Gastrocnemius medialis (tissue), 4 donors: ENCODE results near the gene ROGDI. TPM values are rescaled to one million over a fixed set of nuclear protein-coding genes. Genes with fewer than 3 reads are reported as not detected.

Experiments used
- ATAC-seq, 2 donors: fragments of 150-250 bp; one replicate each; pipeline ENCODE4 v1.9.1; 2016
- DNase-seq, 2 donors: peaks; one replicate each; pipeline ENCODE4 v3.0.0-alpha.2; 2019
- H3K27ac ChIP-seq, 4 donors: fragments of 200-600 bp; sonication (generic); 1 replicate in 1 of 4; 2 replicates in 3 of 4; pipeline ENCODE4 v1.5.1; 2016 to 2018; ENCODE audit warnings: mild to moderate bottlenecking in 2 of 4, moderate library complexity in 1 of 4
- H3K27me3 ChIP-seq, 3 donors: fragments of 200-600 bp; sonication (generic) in 2 of 3; 1 replicate in 1 of 3; 2 replicates in 2 of 3; pipeline versions ENCODE4 v1.5.1 to v1.6.0; 2016 to 2019; ENCODE audit warnings: mild to moderate bottlenecking in 1 of 3, moderate library complexity in 1 of 3
- H3K36me3 ChIP-seq, 2 donors: fragments of 200-600 bp; sonication (generic) in 1 of 2; one replicate each; pipeline ENCODE4 v1.5.1; 2017 to 2018
- H3K4me1 ChIP-seq, 2 donors: fragments of 200-600 bp; sonication (generic) in 1 of 2; one replicate each; pipeline ENCODE4 v1.5.1; 2016 to 2017; ENCODE audit warnings: mild to moderate bottlenecking in 2 of 2
- H3K4me3 ChIP-seq, 4 donors: fragments of 200-600 bp; sonication (generic) in 3 of 4; 1 replicate in 1 of 4; 2 replicates in 3 of 4; pipeline ENCODE4 v1.5.1; 2016 to 2019; ENCODE audit warnings: mild to moderate bottlenecking in 2 of 4
- H3K9me3 ChIP-seq, 3 donors: fragments of 200-600 bp; sonication (generic) in 2 of 3; 1 replicate in 1 of 3; 2 replicates in 2 of 3; pipeline ENCODE4 v1.5.1; 2016 to 2019
- POLR2A ChIP-seq, 2 donors: fragments of 450-650 bp; IDR thresholded peaks; one replicate each; pipeline ENCODE4 v1.6.1; 2017; ENCODE audit warnings: antibody characterized with exemption in 2 of 2, mild to moderate bottlenecking in 2 of 2, moderate library complexity in 2 of 2
- in situ Hi-C, 4 donors: fragments of 200-750 bp; cut with MboI; loops; one replicate each; pipeline versions ENCODE4 v1.15.0 to v1.8.0; 2017; ENCODE audit warnings: low sequenced_read_pairs in 4 of 4
- intact Hi-C: fragments of 100-400 bp; cut with DNase I; formaldehyde crosslinking; loops from one replicate; pipeline ENCODE4 v1.15.1; 2023; ENCODE audit warnings: low total_unique reads
- total RNA-seq, 4 donors: library from RNA; depleted of rRNA; stranded (reverse); fragments of >200 nt; gene quantifications; one replicate each; pipeline versions ENCODE4 v1.1.0 to v1.2.3, GENCODE V29; 2016
- TF ChIP-seq, protein P1 (sequence below), 5 experiments: fragments of 450-650 bp in 3 of 5; fragments of 200-600 bp in 2 of 5; sonication (generic) in 2 of 5; IDR thresholded peaks in 4 of 5; conservative IDR thresholded peaks in 1 of 5; 1 replicate in 4 of 5; 2 replicates in 1 of 5; pipeline ENCODE4 v1.5.1; 2016 to 2019; ENCODE audit warnings: antibody characterized with exemption in 5 of 5, mild to moderate bottlenecking in 3 of 5, moderate library complexity in 3 of 5

Gene ROGDI
- total RNA-seq, 4 donors from 2014 or later: 11.6 to 31.1 (median 26.0) TPM

GRCh38 chr16:4788910-4789309, 13.5 kb downstream of the ROGDI start:
- H3K36me3 ChIP-seq: no peaks in the 10 kb centered on the region
- no peak for ATAC-seq
- DNase-seq: no peak
- no peak overlapping the region for H3K27ac ChIP-seq
- intact Hi-C loops: no loop called here
- in situ Hi-C loops: no loop called here
- H3K27me3 ChIP-seq: no peaks in the 10 kb centered on the region
- H3K9me3 ChIP-seq: no peaks in the 10 kb centered on the region
- H3K4me3 ChIP-seq: no peak overlapping the region
- H3K4me1 ChIP-seq: no peaks in the 10 kb centered on the region
- TF ChIP-seq, protein P1, sequence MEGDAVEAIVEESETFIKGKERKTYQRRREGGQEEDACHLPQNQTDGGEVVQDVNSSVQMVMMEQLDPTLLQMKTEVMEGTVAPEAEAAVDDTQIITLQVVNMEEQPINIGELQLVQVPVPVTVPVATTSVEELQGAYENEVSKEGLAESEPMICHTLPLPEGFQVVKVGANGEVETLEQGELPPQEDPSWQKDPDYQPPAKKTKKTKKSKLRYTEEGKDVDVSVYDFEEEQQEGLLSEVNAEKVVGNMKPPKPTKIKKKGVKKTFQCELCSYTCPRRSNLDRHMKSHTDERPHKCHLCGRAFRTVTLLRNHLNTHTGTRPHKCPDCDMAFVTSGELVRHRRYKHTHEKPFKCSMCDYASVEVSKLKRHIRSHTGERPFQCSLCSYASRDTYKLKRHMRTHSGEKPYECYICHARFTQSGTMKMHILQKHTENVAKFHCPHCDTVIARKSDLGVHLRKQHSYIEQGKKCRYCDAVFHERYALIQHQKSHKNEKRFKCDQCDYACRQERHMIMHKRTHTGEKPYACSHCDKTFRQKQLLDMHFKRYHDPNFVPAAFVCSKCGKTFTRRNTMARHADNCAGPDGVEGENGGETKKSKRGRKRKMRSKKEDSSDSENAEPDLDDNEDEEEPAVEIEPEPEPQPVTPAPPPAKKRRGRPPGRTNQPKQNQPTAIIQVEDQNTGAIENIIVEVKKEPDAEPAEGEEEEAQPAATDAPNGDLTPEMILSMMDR (IDR thresholded peaks at IDR 0.05 in 4 of 5, conservative IDR thresholded peaks at IDR 0.05 in 1 of 5): no peak
- TF ChIP-seq POLR2A (IDR thresholded peaks at IDR 0.05): no peak

- Histone ChIP-seq H3K9me3 (no peaks in the 10 kb centered on the region), H3K4me3 (no peak overlapping the region), H3K27me3 (no peaks in the 10 kb centered on the region), H3K36me3 (no peaks in the 10 kb centered on the region), H3K27ac (no peak overlapping the region), H3K4me1 (no peaks in the 10 kb centered on the region)
- DNase-seq (no peak), ATAC-seq (no peak)
- TF ChIP-seq POLR2A (IDR thresholded peaks at IDR 0.05): no peak
- TF ChIP-seq, protein P1 (IDR thresholded peaks at IDR 0.05 in 4 of 5, conservative IDR thresholded peaks at IDR 0.05 in 1 of 5): no peak
- in situ Hi-C loops: no loop called here
- intact Hi-C loops: no loop called here
Measured at GRCh38 chr16:4788489-4788889, 13.9 kb downstream of the ROGDI start.

- intact Hi-C loops: no loop called here
- H3K27ac ChIP-seq: no peak within 1 kb of the TSS
- DNase-seq (no peak), ATAC-seq (no peak)
- H3K36me3 ChIP-seq: no peaks in the 10 kb centered on the region
- TF ChIP-seq, protein P1 (IDR thresholded peaks at IDR 0.05 in 4 of 5, conservative IDR thresholded peaks at IDR 0.05 in 1 of 5): no peak
- no peak for TF ChIP-seq POLR2A (IDR thresholded peaks at IDR 0.05)
- H3K27me3 ChIP-seq: no peaks in the 10 kb centered on the region
- no peak within 1 kb of the TSS for H3K4me3 ChIP-seq
- in situ Hi-C loops: no loop called here
- H3K4me1 ChIP-seq: no peaks in the 10 kb centered on the region
- no peaks in the 10 kb centered on the region for H3K9me3 ChIP-seq
Measured at GRCh38 chr16:4787627-4788482, 14.6 kb downstream of the ROGDI start, which contains the start of gene SEPTIN12. Gene SEPTIN12, minus strand, starts transcription at chr16:4788345. Its CDS starts 700 bp downstream, at chr16:4787645.

GRCh38 chr16:4787068-4787467, 15.4 kb downstream of the ROGDI start:
- Histone ChIP-seq H3K27me3 (no peaks in the 10 kb centered on the region), H3K36me3 (no peaks in the 10 kb centered on the region), H3K4me3 (no peak overlapping the region), H3K9me3 (no peaks in the 10 kb centered on the region), H3K4me1 (no peaks in the 10 kb centered on the region), H3K27ac (no peak overlapping the region)
- DNase-seq (no peak), ATAC-seq (no peak)
- intact Hi-C loops: no loop called here
- in situ Hi-C loops: no loop called here
- no peak for TF ChIP-seq POLR2A (IDR thresholded peaks at IDR 0.05)
- TF ChIP-seq, protein P1 (IDR thresholded peaks at IDR 0.05 in 4 of 5, conservative IDR thresholded peaks at IDR 0.05 in 1 of 5): no peak
